Measurements from ENCODE around the gene NKIRAS1.
A peak's percentile ranks its signal among the peaks of the same experiment; 100 is the strongest.
"Not testable (repeated sequence)": the region's sequence is repeated elsewhere in the genome, so short reads cannot be mapped to it uniquely, and the experiment has no call there.

The NKIRAS1 gene

DNA sequence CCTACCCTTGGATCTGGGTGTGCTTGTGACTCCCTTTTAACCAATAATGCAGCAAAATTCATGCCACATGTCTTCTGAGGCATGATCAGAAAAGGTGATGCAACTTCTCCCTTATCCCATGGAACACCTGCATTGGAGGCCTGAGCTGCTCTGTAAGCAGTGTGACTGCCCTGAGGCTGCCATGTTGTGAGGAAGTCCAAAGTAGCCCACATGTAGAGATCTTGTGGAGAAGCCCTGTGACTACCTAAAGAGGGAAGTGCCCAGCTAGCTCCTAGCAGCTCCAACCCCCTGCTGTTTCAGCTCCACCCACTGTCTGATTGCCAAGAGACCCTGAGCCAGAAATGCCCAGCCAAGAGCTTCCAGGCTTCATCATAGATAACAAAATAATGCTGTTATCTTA, 21.9 kb upstream of the NKIRAS1 start:
- peak; percentile 60 for DNase-seq

- DNase-seq, result no peak
Observed at GRCh38 chr3:23937296-23937695, 20.5 kb upstream of the NKIRAS1 start.

DNA sequence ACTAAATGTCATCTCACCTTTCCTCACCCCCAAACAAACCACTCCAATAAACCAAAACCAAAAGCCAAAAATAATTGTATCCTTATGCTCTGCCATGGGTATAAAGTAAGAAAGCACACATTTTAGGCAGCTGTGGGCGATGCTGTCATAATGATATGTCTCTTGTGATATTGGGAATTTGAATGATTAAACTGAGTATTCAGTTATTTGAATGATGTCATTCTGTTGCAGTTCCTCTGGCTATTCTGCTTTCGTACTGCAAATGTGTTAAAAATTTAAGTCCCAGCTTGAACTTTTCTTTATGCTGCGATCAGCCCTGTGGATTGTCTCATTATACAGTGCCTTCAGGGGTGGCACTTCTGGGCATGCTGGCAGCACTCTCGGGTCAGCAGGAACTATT, 17.5 kb upstream of the NKIRAS1 start:
- no peak for DNase-seq

DNA sequence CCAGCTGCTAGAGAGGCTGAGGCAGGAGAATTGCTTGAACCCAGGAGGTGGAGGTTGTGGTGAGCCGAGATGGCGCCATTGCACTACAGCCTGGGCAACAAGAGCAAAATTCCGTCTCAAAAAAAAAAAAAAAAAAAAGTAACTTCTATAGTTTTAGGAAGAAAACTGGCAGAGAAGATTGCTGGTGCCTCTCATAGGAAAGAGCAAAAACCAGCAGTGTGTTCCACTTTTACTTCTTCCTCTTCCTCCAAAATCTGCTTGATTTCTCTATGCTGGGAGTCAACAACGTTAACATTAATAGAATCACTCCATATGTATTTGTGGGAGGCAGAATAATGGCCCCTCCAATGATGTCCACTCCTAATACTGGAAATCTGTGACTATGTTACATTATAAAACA, 15.8 kb upstream of the NKIRAS1 start:
- DNase-seq, result no peak

DNA sequence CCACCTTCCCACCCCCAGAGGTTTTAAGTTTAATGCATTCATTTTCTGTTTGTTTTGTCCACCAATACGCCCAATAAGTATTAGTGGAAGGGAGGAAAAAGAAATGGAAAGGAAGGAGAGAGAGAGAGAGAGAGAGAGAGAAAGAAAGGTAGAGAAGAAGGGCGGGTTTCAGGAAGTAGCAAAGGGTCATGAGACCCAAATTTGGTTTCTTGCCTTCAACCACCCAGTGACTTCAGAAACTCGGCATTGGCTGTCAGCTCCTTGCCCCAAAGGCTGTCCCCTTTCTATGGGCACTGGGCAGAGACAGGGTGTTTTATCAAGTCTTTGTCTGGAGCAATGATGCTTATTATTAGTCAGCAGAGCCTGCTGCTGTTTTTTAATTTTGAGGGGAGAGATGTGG, 14.8 kb upstream of the NKIRAS1 start:
- no peak for DNase-seq

DNA sequence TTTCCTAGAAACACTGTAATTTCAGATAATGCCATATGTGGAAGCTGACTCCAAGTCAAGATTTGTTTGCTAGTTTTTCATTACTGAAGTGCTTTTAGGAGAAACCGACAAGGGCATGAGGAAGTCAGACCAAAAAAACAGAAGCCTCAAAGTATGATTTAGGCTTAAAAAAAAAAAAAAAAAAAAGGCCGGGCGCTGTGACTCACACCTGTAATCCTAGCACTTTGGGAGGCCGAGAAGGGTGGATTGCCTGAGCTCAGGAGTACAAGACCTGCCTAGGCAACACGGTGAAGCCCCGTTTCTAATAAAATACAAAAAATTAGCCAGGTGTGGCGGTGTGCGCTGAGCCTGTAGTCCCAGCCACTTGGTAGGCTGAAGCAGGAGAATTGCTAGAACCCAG, 11.7 kb upstream of the NKIRAS1 start:
- DNase-seq, result no peak

GRCh38 chr3:23926736-23927135, 9.9 kb upstream of the NKIRAS1 start:
- no peak for DNase-seq

GRCh38 chr3:23926246-23926645, 9.5 kb upstream of the NKIRAS1 start:
- no peak for DNase-seq

GRCh38 chr3:23923786-23924185, 7.0 kb upstream of the NKIRAS1 start:
- DNase-seq, result no peak

- DNase-seq, result peak; percentile 48
Observed at GRCh38 chr3:23921052-23921511, 4.3 kb upstream of the NKIRAS1 start.

DNA sequence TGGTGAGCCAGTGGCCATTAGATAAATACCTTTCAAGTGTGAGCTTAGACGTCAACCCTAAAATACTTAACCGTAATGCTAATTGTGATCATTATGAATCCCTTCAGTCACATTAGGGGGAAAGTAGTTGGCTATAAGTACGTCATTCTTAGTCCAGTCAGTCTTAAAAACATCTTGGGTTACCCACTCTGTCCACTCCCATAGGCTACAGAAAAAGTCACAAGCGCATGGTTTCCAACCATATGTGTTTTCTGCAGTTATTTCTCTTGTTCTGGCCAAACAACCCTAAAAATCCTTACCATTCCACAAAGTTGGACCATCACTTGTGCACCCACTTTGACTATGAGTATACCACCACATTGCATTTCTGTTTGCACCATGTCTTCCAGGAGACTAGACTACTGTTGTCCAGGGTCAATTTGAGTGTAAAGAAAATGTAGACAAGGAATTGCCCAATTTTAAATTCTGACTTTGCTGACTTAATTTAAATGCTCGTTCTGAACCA, 3.4 kb upstream of the NKIRAS1 start:
- no peak for DNase-seq

DNA sequence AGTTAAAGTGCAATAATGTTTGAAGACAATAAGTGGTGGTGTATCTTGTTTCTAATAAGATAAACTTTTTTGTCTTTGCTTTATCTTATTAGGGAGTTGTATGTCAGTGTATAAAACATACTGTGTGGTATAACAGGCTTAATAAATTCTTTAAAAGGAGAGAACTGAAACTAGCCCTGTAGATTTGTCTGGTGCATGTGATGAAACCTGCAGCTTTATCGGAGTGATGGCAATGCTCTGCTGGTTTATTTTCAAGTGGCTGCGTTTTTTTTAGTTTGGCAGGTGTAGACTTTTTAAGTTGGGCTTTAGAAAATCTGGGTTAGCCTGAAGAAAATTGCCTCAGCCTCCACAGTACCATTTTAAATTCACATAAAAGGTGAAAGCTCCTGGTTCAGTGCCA, 2.8 kb upstream of the NKIRAS1 start:
- no peak for DNase-seq

DNA sequence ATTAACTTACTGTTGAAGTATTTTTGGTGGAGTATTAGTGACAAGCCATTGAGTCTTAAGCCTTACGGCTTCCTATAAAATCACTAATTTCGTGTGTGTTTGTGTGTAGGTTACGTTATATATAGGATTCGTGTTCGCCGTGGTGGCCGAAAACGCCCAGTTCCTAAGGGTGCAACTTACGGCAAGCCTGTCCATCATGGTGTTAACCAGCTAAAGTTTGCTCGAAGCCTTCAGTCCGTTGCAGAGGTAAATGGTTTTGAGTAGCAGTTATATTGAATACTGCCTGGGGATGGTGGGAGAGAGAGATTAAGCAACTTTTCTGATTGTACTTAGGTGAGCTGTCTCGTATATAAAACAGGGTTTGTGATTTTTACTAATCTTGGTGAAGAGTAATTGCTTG, 1.5 kb upstream of the NKIRAS1 start:
- DNase-seq, result not testable (repeated sequence)

DNA sequence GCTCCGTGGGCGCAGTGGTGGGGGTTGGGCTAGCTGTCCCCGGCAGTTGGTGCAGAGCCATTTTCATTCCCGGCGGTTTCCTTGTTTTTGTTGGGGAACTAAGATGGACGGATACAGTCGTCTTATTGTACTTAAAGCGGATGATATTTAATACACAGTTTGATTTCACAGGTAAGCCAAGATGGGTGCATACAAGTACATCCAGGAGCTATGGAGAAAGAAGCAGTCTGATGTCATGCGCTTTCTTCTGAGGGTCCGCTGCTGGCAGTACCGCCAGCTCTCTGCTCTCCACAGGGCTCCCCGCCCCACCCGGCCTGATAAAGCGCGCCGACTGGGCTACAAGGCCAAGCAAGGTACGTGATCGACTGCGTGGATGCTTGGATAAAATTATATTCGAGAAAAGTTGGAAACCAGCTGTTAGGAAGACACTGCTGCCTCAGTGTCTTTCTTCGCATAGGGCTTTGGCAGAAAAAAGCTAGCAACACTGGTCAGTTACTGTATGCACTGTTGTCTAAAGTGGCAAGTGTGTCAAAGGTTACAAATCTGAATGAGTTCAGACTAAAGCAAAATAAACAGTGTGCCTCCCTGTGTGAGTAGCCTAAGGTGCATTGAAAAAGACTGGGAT, 1.0 kb upstream of the NKIRAS1 start:
- peak; percentile 88 for DNase-seq

- DNase-seq, result no peak
Observed at GRCh38 chr3:23916152-23916885, 471 bp downstream of the NKIRAS1 start.

- DNase-seq, result peak; percentile 58
Observed at GRCh38 chr3:23915537-23916108, 1.2 kb downstream of the NKIRAS1 start.

- no peak for DNase-seq
Observed at GRCh38 chr3:23913873-23914743, 2.7 kb downstream of the NKIRAS1 start.

DNA sequence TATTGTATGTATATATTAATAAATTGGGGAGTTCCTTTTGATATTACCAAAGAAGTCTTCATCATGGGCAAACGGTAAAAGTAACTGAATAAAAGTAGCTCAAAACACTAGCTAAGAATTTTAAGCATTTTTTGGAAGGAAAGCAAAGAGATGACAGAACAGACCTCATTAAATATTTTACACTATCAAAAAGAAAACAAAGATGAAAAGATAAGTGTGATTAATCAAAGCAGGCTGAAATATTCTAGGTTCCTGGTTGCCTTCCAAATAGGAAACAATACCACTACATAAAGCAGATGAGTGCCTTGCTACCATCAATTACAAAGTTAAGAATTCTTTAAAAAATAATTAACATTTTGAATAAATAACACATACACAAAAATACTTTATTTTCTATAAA, 3.6 kb downstream of the NKIRAS1 start:
- no peak for DNase-seq

DNA sequence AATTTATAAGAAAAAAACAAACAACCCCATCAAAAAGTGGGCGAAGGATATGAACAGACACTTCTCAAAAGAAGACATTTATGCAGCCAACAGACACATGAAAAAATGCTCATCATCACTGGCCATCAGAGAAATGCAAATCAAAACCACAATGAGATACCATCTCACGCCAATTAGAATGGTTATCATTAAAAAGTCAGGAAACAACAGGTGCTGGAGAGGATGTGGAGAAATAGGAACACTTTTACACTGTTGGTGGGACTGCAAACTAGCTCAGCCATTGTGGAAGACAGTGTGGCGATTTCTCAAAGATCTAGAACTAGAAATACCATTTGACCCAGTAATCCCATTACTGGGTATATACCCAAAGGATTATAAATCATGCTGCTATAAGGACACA, 4.5 kb downstream of the NKIRAS1 start:
- DNase-seq, result not testable (repeated sequence)

- no peak for DNase-seq
Observed at GRCh38 chr3:23911397-23911796, 5.4 kb downstream of the NKIRAS1 start.

- no peak for DNase-seq
Observed at GRCh38 chr3:23909341-23909740, 7.4 kb downstream of the NKIRAS1 start.

DNA sequence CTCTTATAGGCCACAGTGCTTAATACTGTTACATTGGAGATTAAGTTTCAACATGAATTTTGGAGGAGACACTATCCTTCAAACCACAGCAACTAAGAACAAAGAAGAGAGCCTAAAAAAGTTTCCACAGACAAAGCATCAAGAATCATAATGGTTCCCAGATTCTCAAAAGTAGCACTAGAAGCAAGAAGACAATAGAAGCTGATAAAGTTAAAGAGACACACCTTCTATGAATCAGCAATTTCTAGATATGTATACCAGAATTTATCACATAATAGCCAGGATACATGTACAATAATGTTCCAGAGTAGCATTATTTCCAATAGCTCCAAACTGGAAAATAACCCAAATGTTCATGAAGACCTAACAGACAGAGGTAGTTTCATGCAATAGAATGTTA, 12.2 kb downstream of the NKIRAS1 start:
- peak; percentile 46 for DNase-seq

DNA sequence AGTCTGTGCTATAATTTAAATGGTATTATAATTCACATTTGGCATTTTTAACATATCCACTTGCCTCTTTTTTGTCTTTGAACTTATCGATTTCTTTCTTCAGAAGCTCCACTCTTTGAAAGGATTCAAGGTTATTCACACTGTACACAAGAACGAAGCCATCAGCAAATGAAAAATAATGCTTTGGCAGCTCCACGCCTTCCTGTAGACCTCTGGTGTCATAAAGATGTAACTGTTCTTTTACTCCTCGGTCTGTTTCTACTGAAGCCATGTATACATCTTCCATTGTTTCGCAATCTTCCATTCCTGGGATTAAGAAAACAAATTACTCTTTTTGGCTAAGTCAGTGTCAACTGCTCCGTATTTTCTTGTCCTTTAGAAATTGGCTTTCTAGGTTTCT, 16.0 kb downstream of the NKIRAS1 start:
- no peak for DNase-seq

All from hematopoietic multipotent progenitor cell treated with erythropoietin and hydrocortisone succinate and interleukin-3 and kit ligand, for 4 days (in vitro differentiated cells).